HG03060 (cell line): Measurements from ENCODE around the gene RMC1.
"Not testable (repeated sequence)": the region's sequence is repeated elsewhere in the genome, so short reads cannot be mapped to it uniquely, and the experiment has no call there.

Experiments
- ATAC-seq: cut with Tn5 transposase; IDR thresholded peaks from one replicate; pipeline ENCODE4 v1.9.1; 2021; ENCODE audit warnings: low read depth, moderate number of reproducible peaks; ENCODE audit not compliant: unreplicated experiment

Gene RMC1

DNA sequence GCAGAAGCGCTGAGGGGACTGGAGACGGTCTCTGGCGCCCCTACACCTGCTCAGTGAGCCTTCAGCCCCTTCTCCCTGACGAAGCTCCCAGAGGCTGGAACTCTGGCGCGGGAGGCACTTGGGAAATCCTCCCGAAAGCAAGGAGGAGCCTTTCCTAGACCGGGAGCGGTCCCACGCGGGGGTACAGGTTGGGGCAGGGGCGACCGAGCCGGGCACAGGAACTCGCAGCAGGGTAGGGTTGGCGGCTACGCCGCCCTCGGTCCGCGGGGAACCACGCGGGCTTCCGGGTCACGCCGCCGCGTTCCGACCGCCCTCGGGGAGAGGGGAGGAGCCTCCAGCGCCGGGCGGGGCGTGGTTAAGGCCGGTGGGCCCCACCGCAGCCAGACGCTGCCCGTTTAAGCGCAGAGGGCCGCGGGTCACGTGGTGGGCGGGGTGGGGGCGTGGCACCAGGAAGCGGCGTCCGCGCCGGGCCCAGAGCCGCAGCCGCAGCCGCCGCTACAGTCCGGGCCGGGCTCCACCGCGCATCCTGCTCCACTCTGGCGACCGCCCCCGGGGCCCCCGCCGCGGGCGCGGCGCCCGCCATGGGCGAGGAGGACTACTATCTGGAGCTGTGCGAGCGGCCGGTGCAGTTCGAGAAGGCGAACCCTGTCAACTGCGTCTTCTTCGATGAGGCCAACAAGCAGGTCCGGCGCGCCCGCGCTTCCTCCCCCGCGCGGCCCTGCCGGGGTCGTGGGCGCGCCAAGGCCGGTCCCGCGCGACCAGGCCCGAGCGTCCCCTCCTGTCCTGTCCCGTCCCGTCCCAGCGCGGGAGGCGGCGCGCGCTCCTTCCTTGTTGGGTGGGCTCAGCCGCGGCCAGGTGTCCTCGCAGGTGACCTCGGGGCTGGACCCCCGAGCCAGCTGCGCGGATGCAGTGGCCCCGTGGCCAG lies at the start of gene RMC1:
TSS of gene RMC1 (plus strand) at position 474 of the 925 bp plus-strand sequence. CDS start at position 582, 108 bp downstream.
- peak; percentile 33 for ATAC-seq

GRCh38 chr18:23453680-23454058 lies 49.6 kb upstream of the RMC1 start:
- ATAC-seq = no peak

GRCh38 chr18:23456835-23457234 lies 46.5 kb upstream of the RMC1 start:
- no peak for ATAC-seq

DNA sequence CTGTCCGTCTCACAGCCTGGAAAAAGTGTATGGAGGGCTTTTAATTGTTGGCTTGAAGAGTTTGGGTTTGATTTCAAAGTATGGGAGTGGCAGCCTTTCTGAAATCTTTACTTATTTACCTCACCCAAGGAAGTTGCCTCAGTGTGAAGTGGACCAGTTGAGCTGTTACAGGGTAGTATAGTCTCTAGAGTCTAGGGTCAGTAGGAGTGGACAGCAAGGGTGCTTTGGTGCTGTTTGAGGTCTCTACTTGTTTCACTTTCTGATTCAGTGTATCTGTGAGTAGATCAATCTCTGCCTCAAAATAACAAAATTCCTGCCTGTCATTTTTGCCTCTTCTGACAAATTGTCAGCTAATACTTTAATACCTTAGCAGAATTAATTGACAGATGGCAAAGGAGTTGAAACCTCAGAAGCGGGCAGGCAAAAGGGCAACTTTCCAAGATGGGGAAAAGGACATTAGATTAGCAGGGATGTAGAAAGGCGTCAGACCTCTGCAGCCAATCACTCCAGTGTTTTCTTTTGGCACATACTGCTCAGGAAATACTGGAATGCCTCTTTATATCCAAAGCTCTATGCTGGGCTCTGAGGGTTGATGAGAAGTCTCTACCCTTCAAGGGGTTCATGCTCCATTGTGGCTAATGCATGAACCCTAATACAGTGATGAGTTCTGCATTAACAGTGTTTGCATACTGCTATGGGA lies 44.3 kb upstream of the RMC1 start:
- no peak for ATAC-seq

DNA sequence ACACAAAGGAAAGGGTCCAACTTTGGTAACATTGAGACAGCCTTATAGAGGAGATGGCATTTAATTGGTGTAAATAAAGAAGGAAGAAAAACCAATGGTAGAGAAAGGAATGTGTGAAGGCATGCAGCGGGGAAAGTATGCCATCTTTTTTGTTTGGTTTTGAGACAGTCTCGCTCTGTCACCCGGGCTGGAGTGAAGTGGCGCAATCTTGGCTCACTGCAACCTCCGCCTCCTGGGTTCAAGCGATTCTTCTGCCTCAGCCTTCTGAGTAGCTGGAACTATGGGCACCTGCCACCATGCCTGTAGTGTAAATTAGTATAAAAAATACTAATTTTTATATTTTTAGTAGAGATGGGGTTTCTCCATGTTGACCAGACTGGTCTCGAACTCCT lies 43.8 kb upstream of the RMC1 start:
- no peak for ATAC-seq

GRCh38 chr18:23460285-23461273 lies 42.7 kb upstream of the RMC1 start:
- no peak for ATAC-seq

- ATAC-seq = no peak
Measured at GRCh38 chr18:23462876-23463275, 40.4 kb upstream of the RMC1 start.

- ATAC-seq = no peak
Measured at GRCh38 chr18:23468753-23469459, 34.4 kb upstream of the RMC1 start.

DNA sequence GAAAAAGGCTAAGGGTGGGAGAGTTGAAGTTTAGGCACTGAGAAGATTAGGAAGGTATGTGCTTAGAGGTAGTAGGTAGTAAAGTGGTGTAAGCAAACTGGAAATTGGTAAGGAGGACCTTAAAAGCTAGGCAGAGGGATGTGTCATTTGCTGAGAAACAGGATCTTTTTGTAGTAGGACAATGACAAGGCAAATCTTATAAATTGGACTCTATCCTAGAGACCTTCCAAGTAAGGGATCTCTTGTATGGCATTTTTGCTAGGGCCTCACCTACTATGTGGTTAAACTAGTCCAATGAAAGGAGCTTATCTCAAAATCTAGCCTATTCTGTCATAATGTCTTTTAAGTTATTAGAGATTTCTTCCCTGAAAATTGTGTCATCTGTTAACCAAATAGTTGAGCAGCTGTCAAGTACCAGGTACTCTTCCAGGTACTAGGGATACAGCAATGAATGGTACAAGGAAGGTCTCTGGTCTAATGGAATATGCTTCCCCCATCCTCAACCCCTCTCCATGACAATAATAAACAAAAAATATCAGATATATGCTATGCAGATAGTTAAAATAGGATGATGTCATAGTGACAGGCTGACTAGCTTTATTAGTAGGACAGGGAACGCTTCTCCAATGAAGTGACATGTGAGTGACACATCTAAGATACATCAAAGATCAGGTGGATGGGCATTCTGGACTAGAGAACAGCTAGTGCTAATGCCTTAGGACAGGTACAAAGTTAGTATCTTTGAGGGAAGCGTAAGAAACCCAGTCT lies 32.5 kb upstream of the RMC1 start:
- no peak for ATAC-seq

DNA sequence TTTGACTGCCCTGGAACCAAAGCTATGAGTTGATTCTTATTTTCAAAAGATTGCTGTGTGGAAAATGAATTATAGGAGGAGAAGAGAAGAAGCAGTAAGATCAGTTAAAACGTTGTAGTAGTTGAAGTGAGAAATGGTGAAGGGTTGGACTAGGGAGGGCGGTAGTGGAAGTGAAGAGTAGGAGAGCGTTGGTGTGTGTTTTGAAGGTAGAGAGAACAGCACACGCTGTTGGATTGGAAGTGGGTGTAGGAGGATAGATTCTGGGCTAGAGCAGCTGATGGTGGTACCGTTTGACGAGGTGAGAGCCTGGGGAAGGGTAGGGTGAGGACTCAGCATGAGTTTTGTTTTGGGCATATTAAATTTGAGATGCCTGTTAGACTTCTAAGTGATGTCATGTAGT lies 31.8 kb upstream of the RMC1 start:
- no peak for ATAC-seq

DNA sequence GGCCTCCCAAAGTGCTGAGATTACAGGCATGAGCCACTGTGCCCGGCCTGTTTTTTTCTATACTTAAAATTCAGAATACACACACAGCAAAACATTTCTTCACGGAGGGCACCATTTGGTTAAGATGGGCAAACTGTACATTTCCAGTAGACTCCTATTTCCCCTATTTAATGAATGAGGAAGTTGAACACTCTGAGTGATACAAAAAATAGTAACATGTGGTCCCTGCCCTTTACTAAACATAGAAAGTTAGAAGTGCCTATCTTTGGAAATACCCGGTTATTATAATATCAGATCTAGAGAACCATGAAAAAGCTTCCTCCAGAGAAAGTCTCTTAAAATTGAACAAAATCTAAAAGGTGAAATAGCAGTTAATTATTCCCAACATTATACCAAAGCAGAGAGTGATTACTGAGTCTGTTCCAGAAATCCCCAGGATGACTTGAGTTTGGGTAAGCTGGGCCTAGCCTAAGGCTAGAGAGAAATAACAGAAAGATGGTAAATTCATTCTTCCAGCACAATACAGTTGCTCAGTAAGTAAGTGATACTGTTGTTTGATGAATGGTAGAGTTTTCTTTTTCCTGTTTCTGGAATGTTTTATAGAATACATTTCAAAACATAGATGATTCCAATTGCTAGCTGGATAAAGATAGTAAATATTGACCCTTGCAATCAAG lies 23.3 kb upstream of the RMC1 start:
- no peak for ATAC-seq

GRCh38 chr18:23484561-23485182 lies 18.6 kb upstream of the RMC1 start:
- no peak for ATAC-seq

GRCh38 chr18:23485386-23485785 lies 17.9 kb upstream of the RMC1 start:
- no peak for ATAC-seq

GRCh38 chr18:23487738-23488570 lies 15.4 kb upstream of the RMC1 start:
- peak; percentile 70 for ATAC-seq

DNA sequence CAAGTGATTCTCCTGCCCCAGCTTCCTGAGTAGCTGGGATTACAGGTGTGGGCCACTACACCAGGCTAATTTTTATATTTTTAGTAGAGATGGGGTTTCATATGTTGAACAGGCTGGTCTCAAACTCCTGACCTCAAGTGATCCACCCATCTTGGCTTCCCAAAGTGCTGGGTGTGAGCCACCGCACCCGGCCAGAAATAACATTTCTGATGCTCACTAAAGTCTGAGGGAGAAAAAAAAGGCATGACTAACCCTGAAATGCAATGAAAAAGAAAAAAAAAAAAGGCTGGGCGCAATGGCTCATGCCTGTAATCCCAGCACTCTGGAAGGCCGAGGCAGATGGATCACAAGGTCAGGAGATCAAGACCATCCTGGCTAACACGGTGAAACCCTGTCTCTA lies 13.7 kb upstream of the RMC1 start:
- not testable (repeated sequence) for ATAC-seq

- ATAC-seq = no peak
Measured at GRCh38 chr18:23493654-23494053, 9.7 kb upstream of the RMC1 start.

DNA sequence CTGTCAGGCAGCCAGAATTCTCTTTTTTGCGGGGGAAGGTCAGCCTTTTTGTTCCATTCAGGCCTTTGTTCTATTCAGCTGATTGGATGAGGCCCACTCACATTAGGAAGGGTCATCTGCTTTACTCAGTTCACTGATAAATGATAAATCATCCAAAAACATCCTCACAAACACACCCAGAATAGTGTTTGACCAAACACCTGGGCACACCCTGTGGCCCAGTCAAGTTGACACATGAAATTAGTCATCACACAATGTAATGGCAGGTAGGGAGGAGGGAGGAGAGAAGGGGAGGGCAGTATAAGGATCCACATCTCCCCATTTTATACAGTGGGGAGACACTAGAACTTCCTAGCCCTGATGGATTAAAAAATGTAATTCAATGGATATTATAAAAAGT lies 8.3 kb upstream of the RMC1 start:
- no peak for ATAC-seq
